K562 (cell line): ENCODE results near the gene TIAM1. TPM values are rescaled to one million over a fixed set of nuclear protein-coding genes. Genes with fewer than 3 reads are reported as not detected.

Experiments
- ATAC-seq: fragments of 200-7000 bp; cut with Tn5 transposase; 3 replicates; pipeline ENCODE4 v1.9.1; 2020; ENCODE audit warnings: moderate library complexity
- BruUV-seq: library from RNA; stranded (reverse); fragments of 400-500 nt; replicated peaks from 2 replicates; lab custom pipeline; 2021; lab: Mats Ljungman, UMichigan
- CTCF ChIA-PET: fragments of 300-600 bp; formaldehyde crosslinking; extraction: SDS; loops from one replicate; lab custom pipeline; 2021; ENCODE audit warnings: low intra/inter-chr PET ratio; lab: Yijun Ruan, JAX
- POLR2A ChIA-PET: fragments of 300-600, 350-650 bp; sonication (Branson Sonifier 250); formaldehyde crosslinking; extraction: SDS; loops from one replicate; lab custom pipeline; 2021; ENCODE audit warnings: antibody characterized with exemption, inconsistent platforms; lab: Yijun Ruan, JAX
- DNase-seq, 4 experiments: peaks; one replicate each; pipeline versions ENCODE4 v3.0.0 to v3.0.0-alpha.2; 2011 to 2018; ENCODE audit warnings: low spot score in 3 of 4, mixed read lengths in 3 of 4; ENCODE audit errors: extremely low read depth in 1 of 4
- FAIRE-seq: peaks from 2 replicates; lab custom pipeline; 2011; peaks lifted over from hg19 to GRCh38; lab: Jason Lieb, UNC
- H2AFZ ChIP-seq: 2 replicates; pipeline ENCODE4 v1.6.0; 2011; ENCODE audit warnings: low read depth, low read length, control low read depth, inconsistent platforms
- H3K27ac ChIP-seq: fragments of 200-600 bp; 3 replicates; pipeline ENCODE4 v1.8.0; 2011; ENCODE audit warnings: low read depth, mild to moderate bottlenecking, control low read depth, inconsistent platforms, low read length, moderate library complexity, mixed read lengths; ENCODE audit errors: extremely low read depth
- H3K27me3 ChIP-seq, 2 experiments: fragments of 300-600 bp in 1 of 2; 2 replicates in 1 of 2; 3 replicates in 1 of 2; pipeline versions ENCODE4 v1.6.0 to v1.8.0; 2011; ENCODE audit warnings: inconsistent platforms in 2 of 2, low read length in 2 of 2, mild to moderate bottlenecking in 1 of 2, mixed read lengths in 1 of 2, moderate library complexity in 1 of 2; ENCODE audit not compliant: control insufficient read depth in 2 of 2, insufficient read depth in 2 of 2
- H3K36me3 ChIP-seq: fragments of 300-600 bp; 3 replicates; pipeline ENCODE4 v1.8.0; 2011; ENCODE audit warnings: mild to moderate bottlenecking, low read length, inconsistent platforms; ENCODE audit not compliant: control insufficient read depth, insufficient read depth
- H3K4me1 ChIP-seq, 2 experiments: fragments of 200-600 bp in 1 of 2; replicated peaks in 1 of 2; 2 replicates in 1 of 2; 3 replicates in 1 of 2; pipeline versions ENCODE4 v1.5.1 to v1.8.0; 2011; ENCODE audit warnings: inconsistent platforms in 2 of 2, low read length in 2 of 2, mild to moderate bottlenecking in 1 of 2, mixed read lengths in 1 of 2, moderate library complexity in 1 of 2; ENCODE audit not compliant: control insufficient read depth in 2 of 2, insufficient read depth in 2 of 2
- H3K4me2 ChIP-seq: 2 replicates; pipeline ENCODE4 v1.6.1; 2011; ENCODE audit warnings: low read length, control low read depth, inconsistent platforms, mixed read lengths; ENCODE audit not compliant: insufficient read depth
- H3K4me3 ChIP-seq: fragments of 200-600 bp; sonication (generic), shearing (Covaris generic); 2 replicates; pipeline ENCODE4 v1.5.1; 2016; ENCODE audit warnings: control low read depth, inconsistent platforms
- H3K79me2 ChIP-seq: fragments of 200-600 bp; 3 replicates; pipeline ENCODE4 v1.8.0; 2011; ENCODE audit warnings: low read length, inconsistent platforms; ENCODE audit not compliant: control insufficient read depth, insufficient read depth
- H3K9ac ChIP-seq, 2 experiments: 2 replicates each; pipeline versions ENCODE4 v1.6.0 to v1.6.1; 2011; ENCODE audit warnings: low read depth in 2 of 2, low read length in 2 of 2, control low read depth in 1 of 2, inconsistent platforms in 1 of 2, mild to moderate bottlenecking in 1 of 2, mixed read lengths in 1 of 2; ENCODE audit not compliant: insufficient read depth in 1 of 2
- H3K9me1 ChIP-seq: one replicate; pipeline ENCODE4 v1.6.0; 2011; ENCODE audit warnings: inconsistent platforms, mild to moderate bottlenecking, low read length, moderate library complexity; ENCODE audit not compliant: control insufficient read depth, insufficient read depth
- H3K9me3 ChIP-seq: replicated peaks from 2 replicates; pipeline ENCODE4 v1.5.1; 2011; ENCODE audit warnings: low read depth, low read length, inconsistent platforms; ENCODE audit not compliant: control insufficient read depth, insufficient read depth
- H4K20me1 ChIP-seq: replicated peaks from 2 replicates; pipeline ENCODE4 v1.6.1; 2011; ENCODE audit warnings: low read length, inconsistent platforms, mixed read lengths; ENCODE audit not compliant: control insufficient read depth, insufficient read depth
- DMBX1 ChIP-seq: fragments of 250-450 bp; sonication (Bioruptor Pico); IDR thresholded peaks from 2 replicates; pipeline ENCODE4 v1.8.0; 2022; ENCODE audit warnings: inconsistent platforms, mild to moderate bottlenecking, moderate library complexity, borderline replicate concordance
- DPF2 ChIP-seq: fragments of 450-650 bp; IDR thresholded peaks from 2 replicates; pipeline ENCODE4 v1.6.1; 2016
- HDAC6 ChIP-seq: IDR thresholded peaks from 2 replicates; pipeline ENCODE4 v1.6.1; 2012; ENCODE audit warnings: low read depth, mild to moderate bottlenecking, control low read depth, inconsistent platforms, low read length, moderate library complexity
- HMBOX1 ChIP-seq: sonication (generic); IDR thresholded peaks from 2 replicates; pipeline ENCODE4 v1.6.1; 2016
- KLF16 ChIP-seq: IDR thresholded peaks from 2 replicates; pipeline ENCODE4 v1.6.1; 2016; ENCODE audit warnings: antibody characterized with exemption
- MLX ChIP-seq, 2 experiments: fragments of 450-650 bp in 1 of 2; sonication (generic) in 1 of 2; formaldehyde crosslinking; conservative IDR thresholded peaks; 2 replicates each; pipeline versions ENCODE4 v1.4.0 to v1.8.1; 2020 to 2022; ENCODE audit warnings: mild to moderate bottlenecking in 1 of 2, missing genetic modification reagents in 1 of 2
- STAT5B ChIP-seq: fragments of 250-450 bp; sonication (Bioruptor Pico); IDR thresholded peaks from 2 replicates; pipeline ENCODE4 v1.8.0; 2021; ENCODE audit warnings: mild to moderate bottlenecking, inconsistent platforms
- ZBTB33 ChIP-seq: sonication (generic); formaldehyde crosslinking; IDR thresholded peaks from 2 replicates; pipeline ENCODE4 v1.8.1; 2023; ENCODE audit warnings: mild to moderate bottlenecking, missing genetic modification reagents
- ZBTB8A ChIP-seq: fragments of 450-650 bp; IDR thresholded peaks from 2 replicates; pipeline ENCODE4 v1.6.1; 2018; ENCODE audit warnings: mild to moderate bottlenecking, moderate library complexity; ENCODE audit not compliant: partially characterized antibody
- ZKSCAN1 ChIP-seq: fragments of 150-350 bp; IDR thresholded peaks from 2 replicates; pipeline ENCODE4 v1.6.1; 2016; ENCODE audit warnings: low read depth, low read length
- ZNF280B ChIP-seq: fragments of 250-450 bp; sonication (Bioruptor Pico); IDR thresholded peaks from 2 replicates; pipeline ENCODE4 v1.5.1; 2021; ENCODE audit warnings: mild to moderate bottlenecking
- ZNF75A ChIP-seq: fragments of 450-650 bp; formaldehyde crosslinking; IDR thresholded peaks from 2 replicates; pipeline ENCODE4 v1.4.0; 2020; ENCODE audit warnings: mild to moderate bottlenecking
- WGBS: fragments of 100-300 bp; shearing (Covaris generic); methylation state at CpG from one replicate; pipeline ENCODE4 v1.1.6; 2016; ENCODE audit warnings: low coverage, mixed read lengths; ENCODE audit not compliant: insufficient coverage; ENCODE audit errors: missing lambda C conversion rate; 5-methylcytosine and 5-hydroxymethylcytosine counted together
- in situ Hi-C: fragments of 300-500 bp; cut with MboI; formaldehyde crosslinking; loops from 4 replicates; pipeline ENCODE4 v1.15.0; 2018; ENCODE audit warnings: inconsistent platforms, mixed read lengths
- intact Hi-C: fragments of 100-400 bp; cut with micrococcal nuclease; formaldehyde crosslinking; loops from 2 replicates; pipeline ENCODE4 v1.14.2; 2022
- polyA plus RNA-seq, 8 experiments: library from polyadenylated mRNA; depleted of rRNA in 4 of 8; stranded (reverse) in 5 of 8; unstranded in 3 of 8; fragments of >200 nt; fragmentation: Nextera tagmentation in 2 of 8; fragmentation: Illumina TruSeq in 1 of 8; extraction: Ambion mirVana in 2 of 8; extraction: Trizol in 1 of 8; gene quantifications; 2 replicates each; pipeline versions ENCODE4 v1.2.1 to v1.2.3, GENCODE V29; 2011 to 2014; ENCODE audit warnings: inconsistent platforms in 1 of 8, missing spikeins in 1 of 8
- total RNA-seq, 7 experiments: library from RNA; depleted of rRNA in 6 of 7; stranded (reverse); fragments of >200 nt in 6 of 7; fragmentation: Illumina TruSeq in 2 of 7; extraction: Trizol in 2 of 7; gene quantifications; 2 replicates each; pipeline versions ENCODE4 v1.2.1 to v1.2.3, GENCODE V29; 2011 to 2021; ENCODE audit warnings: low replicate concordance in 1 of 7

TIAM1 gene
- total and polyA plus RNA-seq, 9 of the 15 experiments (the other 6 are each of a cell fraction or from before 2014, with no cell fraction given): 0.11 TPM; not detected in 8

GRCh38 chr21:31267644-31268043, 76.4 kb downstream of the TIAM1 start:
- H3K9ac ChIP-seq: no peak overlapping the region
- FAIRE-seq (no peak), ATAC-seq (no peak), DNase-seq (no peak)
- H3K4me3 ChIP-seq: no peak overlapping the region
- BruUV-seq: no TSS peak
- H3K27ac ChIP-seq: no peak overlapping the region
- no peaks in the 10 kb centered on the region for H3K9me3 ChIP-seq
- H3K9me1 ChIP-seq: no peaks in the 10 kb centered on the region
- H3K4me1 ChIP-seq: no peaks in the 10 kb centered on the region
- WGBS: 0% methylated on average over 4 of the region's 4 CpGs
- POLR2A ChIA-PET: interaction anchor here (0.6 kb wide), 1 partner anchor 53 kb away, joined by 3 read pairs; no protein-coding TSS in a partner anchor
- TF ChIP-seq ZNF75A (CRISPR knock-in tag) (no peak), STAT5B (CRISPR knock-in tag) (no peak), DMBX1 (CRISPR knock-in tag) (no peak), ZBTB8A (no peak), KLF16 (no peak), HDAC6 (no peak), MLX (CRISPR knock-in tag; conservative IDR thresholded peaks at IDR 0.05) (no peak), ZNF280B (CRISPR knock-in tag) (no peak), ZBTB33 (CRISPR knock-in tag) (no peak), HMBOX1 (no peak), ZKSCAN1 (no peak), DPF2 (no peak)
- H2AFZ ChIP-seq: no peak overlapping the region
- peaks cover 10 to 13% of the 10 kb centered on the region in 2 experiments; a peak in 3 of 5 replicates for H3K27me3 ChIP-seq
- no peak overlapping the region for H3K4me2 ChIP-seq
- no peaks in the 10 kb centered on the region for H4K20me1 ChIP-seq
- H3K79me2 ChIP-seq: no peaks in the 10 kb centered on the region
- in situ Hi-C loops: no loop called here
- intact Hi-C loops: no loop called here
- H3K36me3 ChIP-seq: no peaks in the 10 kb centered on the region
- CTCF ChIA-PET: no interaction called here
